GM12878 (cell line): ENCODE data around the gene ZC3H15. TPM values are rescaled to one million over a fixed set of nuclear protein-coding genes. Genes with fewer than 3 reads are reported as not detected.

Source experiments
- ATAC-seq: fragments of 200-7000 bp; cut with Tn5 transposase; 3 replicates; pipeline ENCODE4 v1.9.1; 2020; ENCODE audit warnings: mild to moderate bottlenecking, moderate library complexity
- BruUV-seq: library from RNA; stranded (reverse); fragments of 400-500 nt; replicated peaks from 2 replicates; lab custom pipeline; 2021; lab: Mats Ljungman, UMichigan
- CTCF ChIA-PET: fragments of 300-600 bp; sonication (Branson Sonifier 250); formaldehyde crosslinking; extraction: SDS; loops from one replicate; lab custom pipeline; 2021; ENCODE audit warnings: inconsistent platforms; lab: Yijun Ruan, JAX
- POLR2A ChIA-PET: fragments of 350-600 bp; formaldehyde crosslinking; extraction: SDS; loops from one replicate; lab custom pipeline; 2021; ENCODE audit warnings: inconsistent platforms; lab: Charles Lee
- RAD21 ChIA-PET: fragments of 300-600 bp; sonication (Branson Sonifier 250); formaldehyde crosslinking; loops from one replicate; lab custom pipeline; 2023; ENCODE audit warnings: antibody characterized with exemption; ENCODE audit not compliant: unreplicated experiment; lab: Charles Lee
- SMC1A ChIA-PET: fragments of 300-600 bp; sonication (Branson Sonifier 250); formaldehyde crosslinking; loops from one replicate; lab custom pipeline; 2023; ENCODE audit not compliant: unreplicated experiment, uncharacterized antibody; lab: Charles Lee
- DNase-seq: peaks from one replicate; pipeline ENCODE4 v3.0.0-alpha.2; 2011; ENCODE audit warnings: low read depth, low spot score
- FAIRE-seq: peaks from 3 replicates; lab custom pipeline; 2011; peaks lifted over from hg19 to GRCh38; lab: Jason Lieb, UNC
- H2AFZ ChIP-seq: 2 replicates; pipeline ENCODE4 v1.6.0; 2011; ENCODE audit warnings: low read depth, low read length, control low read depth; ENCODE audit not compliant: control insufficient read depth
- H3K27ac ChIP-seq: 2 replicates; pipeline ENCODE4 v1.5.1; 2011; ENCODE audit warnings: control low read depth; ENCODE audit not compliant: control insufficient read depth, insufficient read depth
- H3K27me3 ChIP-seq, 2 experiments: replicated peaks in 1 of 2; 2 replicates each; pipeline versions ENCODE4 v1.6.0 to v1.6.1; 2011; ENCODE audit warnings: low read length in 1 of 2; ENCODE audit not compliant: control insufficient read depth in 2 of 2, insufficient read depth in 2 of 2
- H3K36me3 ChIP-seq, 2 experiments: 2 replicates each; pipeline ENCODE4 v1.5.1; 2011; ENCODE audit warnings: low read length in 1 of 2; ENCODE audit not compliant: control insufficient read depth in 2 of 2, insufficient read depth in 2 of 2
- H3K4me1 ChIP-seq: 2 replicates; pipeline ENCODE4 v1.6.1; 2011; ENCODE audit warnings: mild to moderate bottlenecking, low read length, moderate library complexity, mixed read lengths; ENCODE audit not compliant: control insufficient read depth, insufficient read depth
- H3K4me2 ChIP-seq: 2 replicates; pipeline ENCODE4 v1.6.0; 2011; ENCODE audit warnings: control low read depth; ENCODE audit not compliant: control insufficient read depth, insufficient read depth
- H3K4me3 ChIP-seq: fragments of 200-600 bp; sonication (generic); 2 replicates; pipeline ENCODE4 v1.5.1; 2016
- H3K79me2 ChIP-seq: 2 replicates; pipeline ENCODE4 v1.6.0; 2011; ENCODE audit warnings: low read length; ENCODE audit not compliant: control insufficient read depth, insufficient read depth
- H3K9ac ChIP-seq: 2 replicates; pipeline ENCODE4 v1.8.0; 2011; ENCODE audit warnings: low read length, control low read depth, mixed read lengths; ENCODE audit not compliant: control insufficient read depth, insufficient read depth
- H3K9me3 ChIP-seq: replicated peaks from 3 replicates; pipeline ENCODE4 v1.5.1; 2011; ENCODE audit warnings: mild to moderate bottlenecking, low read length; ENCODE audit not compliant: control insufficient read depth, insufficient read depth
- H4K20me1 ChIP-seq: 2 replicates; pipeline ENCODE4 v1.6.0; 2011; ENCODE audit not compliant: control insufficient read depth, insufficient read depth
- ASH2L ChIP-seq: fragments of 300-600, 200-600 bp; sonication (generic); IDR thresholded peaks from 2 replicates; pipeline ENCODE4 v1.6.1; 2017; ENCODE audit warnings: low read depth, mild to moderate bottlenecking, borderline replicate concordance
- JUND ChIP-seq: IDR thresholded peaks from 2 replicates; pipeline ENCODE4 v1.6.1; 2012; ENCODE audit warnings: low read depth, mild to moderate bottlenecking, low read length, improper control_type of control experiment, moderate library complexity
- NR2C1 ChIP-seq: fragments of 450-650 bp; IDR thresholded peaks from 2 replicates; pipeline ENCODE4 v1.6.1; 2017; ENCODE audit warnings: antibody characterized with exemption, mild to moderate bottlenecking, moderate library complexity
- NR2C2 ChIP-seq: IDR thresholded peaks from 2 replicates; pipeline ENCODE4 v1.6.1; 2011; ENCODE audit warnings: borderline replicate concordance, low read depth; ENCODE audit not compliant: control insufficient read depth, insufficient read length
- NR2F1 ChIP-seq: fragments of 450-650 bp; conservative IDR thresholded peaks from 2 replicates; pipeline ENCODE4 v1.6.1; 2017; ENCODE audit warnings: mild to moderate bottlenecking
- SIX5 ChIP-seq: IDR thresholded peaks from 2 replicates; pipeline ENCODE4 v1.6.1; 2011; ENCODE audit warnings: mild to moderate bottlenecking, low read depth, low read length, moderate library complexity; ENCODE audit not compliant: severe bottlenecking
- ZNF622 ChIP-seq: fragments of 450-650 bp; IDR thresholded peaks from 2 replicates; pipeline ENCODE4 v1.6.1; 2017; ENCODE audit warnings: mild to moderate bottlenecking, inconsistent platforms
- in situ Hi-C: fragments of 300-500 bp; cut with MboI; formaldehyde crosslinking; loops from 9 replicates; pipeline ENCODE4 v1.14.3; 2018; ENCODE audit warnings: mixed read lengths
- intact Hi-C: fragments of 100-400 bp; cut with micrococcal nuclease; formaldehyde crosslinking; loops from one replicate; pipeline ENCODE4 v1.14.2; 2022; ENCODE audit not compliant: unreplicated experiment
- polyA plus RNA-seq, 11 experiments: library from polyadenylated mRNA; depleted of rRNA in 4 of 11; unstranded in 6 of 11; stranded (reverse) in 5 of 11; fragments of >200 nt; fragmentation: Nextera tagmentation in 4 of 11; fragmentation: Illumina TruSeq in 1 of 11; extraction: Ambion mirVana in 4 of 11; extraction: Trizol in 1 of 11; gene quantifications; 1 replicate in 1 of 11; 2 replicates in 10 of 11; pipeline versions ENCODE4 v1.2.1 to v1.2.3, GENCODE V29; 2011 to 2016; ENCODE audit warnings: inconsistent platforms in 2 of 11, missing spikeins in 2 of 11, low read depth in 1 of 11
- total RNA-seq, 4 experiments: library from RNA; depleted of rRNA in 3 of 4; stranded (reverse); fragments of >200 nt in 3 of 4; fragmentation: Illumina TruSeq in 1 of 4; extraction: Trizol in 1 of 4; gene quantifications; 2 replicates each; pipeline versions ENCODE4 v1.2.1 to v1.2.3, GENCODE V29; 2013 to 2021
- TF ChIP-seq, protein P1 (sequence below): fragments of 450-650 bp; IDR thresholded peaks from 2 replicates; pipeline ENCODE4 v1.6.1; 2014; ENCODE audit warnings: mild to moderate bottlenecking
- TF ChIP-seq, protein P2 (sequence below): fragments of 450-650 bp; IDR thresholded peaks from 2 replicates; pipeline ENCODE4 v1.6.1; 2017; ENCODE audit warnings: mild to moderate bottlenecking, moderate library complexity
- TF ChIP-seq, protein P3 (sequence below): IDR thresholded peaks from 2 replicates; pipeline ENCODE4 v1.6.1; 2011; ENCODE audit warnings: low read depth, low read length, improper control_type of control experiment, borderline replicate concordance

Gene ZC3H15
- total and polyA plus RNA-seq, 10 of the 15 experiments (the other 5 are each of a cell fraction or from before 2014, with no cell fraction given), result 51.5 to 152 (median 123) TPM

DNA sequence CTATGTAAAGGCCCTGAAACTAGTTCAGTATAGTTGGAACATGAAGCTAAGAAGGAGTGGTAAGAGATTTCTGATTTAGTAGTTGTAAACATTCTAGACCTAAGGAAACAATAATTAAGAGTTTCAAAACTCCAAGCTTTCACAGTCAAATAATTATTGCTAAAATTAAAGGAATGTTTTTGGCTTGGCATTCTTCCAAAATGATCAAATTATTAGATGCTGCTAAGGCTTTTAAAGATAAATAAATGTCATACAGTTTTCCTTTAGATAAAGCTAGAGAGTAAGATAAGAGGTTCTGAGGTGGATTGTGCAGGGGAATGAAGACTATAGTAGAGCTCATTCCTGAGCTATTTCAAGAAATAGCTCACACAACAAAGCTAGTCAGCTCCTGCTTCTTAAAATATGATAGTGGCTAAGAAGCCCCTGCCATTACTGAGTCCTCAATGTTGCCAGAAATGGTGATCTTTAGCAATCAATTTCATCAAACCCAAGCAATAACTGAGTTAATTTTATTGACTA, 45.3 kb downstream of the ZC3H15 start:
- Histone ChIP-seq H3K9me3 (no peaks in the 10 kb centered on the region; the same call in 2 of the 3 replicates), H3K4me2 (no peak overlapping the region), H3K27me3 (no peaks in the 10 kb centered on the region), H3K9ac (no peak overlapping the region), H3K4me1 (no peaks in the 10 kb centered on the region), H3K27ac (no peak overlapping the region), H3K36me3 (no peaks in the 10 kb centered on the region), H3K79me2 (no peaks in the 10 kb centered on the region), H3K4me3 (no peak overlapping the region), H2AFZ (no peak overlapping the region)
- ATAC-seq (no peak), FAIRE-seq (no peak), DNase-seq (no peak)
- RAD21 ChIA-PET, result interaction anchor here (1.0 kb wide), 1 partner anchor 109 kb away, joined by 3 read pairs; no protein-coding TSS in a partner anchor
- CTCF ChIA-PET, result interaction anchor here (0.7 kb wide), 1 partner anchor 27 kb away, joined by 3 read pairs; no protein-coding TSS in a partner anchor
- POLR2A ChIA-PET, result interaction anchor here (0.5 kb wide), 1 partner anchor 1890 kb away, joined by 3 read pairs; no protein-coding TSS in a partner anchor
- in situ Hi-C loops, result no loop called here
- intact Hi-C loops, result no loop called here
- TF ChIP-seq NR2C2 (no peak), ASH2L (no peak), NR2C1 (no peak), SIX5 (no peak), ZNF622 (no peak), JUND (no peak), NR2F1 (no peak)
- TF ChIP-seq, protein P1, sequence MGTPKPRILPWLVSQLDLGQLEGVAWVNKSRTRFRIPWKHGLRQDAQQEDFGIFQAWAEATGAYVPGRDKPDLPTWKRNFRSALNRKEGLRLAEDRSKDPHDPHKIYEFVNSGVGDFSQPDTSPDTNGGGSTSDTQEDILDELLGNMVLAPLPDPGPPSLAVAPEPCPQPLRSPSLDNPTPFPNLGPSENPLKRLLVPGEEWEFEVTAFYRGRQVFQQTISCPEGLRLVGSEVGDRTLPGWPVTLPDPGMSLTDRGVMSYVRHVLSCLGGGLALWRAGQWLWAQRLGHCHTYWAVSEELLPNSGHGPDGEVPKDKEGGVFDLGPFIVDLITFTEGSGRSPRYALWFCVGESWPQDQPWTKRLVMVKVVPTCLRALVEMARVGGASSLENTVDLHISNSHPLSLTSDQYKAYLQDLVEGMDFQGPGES, result no peak
- TF ChIP-seq, protein P2, sequence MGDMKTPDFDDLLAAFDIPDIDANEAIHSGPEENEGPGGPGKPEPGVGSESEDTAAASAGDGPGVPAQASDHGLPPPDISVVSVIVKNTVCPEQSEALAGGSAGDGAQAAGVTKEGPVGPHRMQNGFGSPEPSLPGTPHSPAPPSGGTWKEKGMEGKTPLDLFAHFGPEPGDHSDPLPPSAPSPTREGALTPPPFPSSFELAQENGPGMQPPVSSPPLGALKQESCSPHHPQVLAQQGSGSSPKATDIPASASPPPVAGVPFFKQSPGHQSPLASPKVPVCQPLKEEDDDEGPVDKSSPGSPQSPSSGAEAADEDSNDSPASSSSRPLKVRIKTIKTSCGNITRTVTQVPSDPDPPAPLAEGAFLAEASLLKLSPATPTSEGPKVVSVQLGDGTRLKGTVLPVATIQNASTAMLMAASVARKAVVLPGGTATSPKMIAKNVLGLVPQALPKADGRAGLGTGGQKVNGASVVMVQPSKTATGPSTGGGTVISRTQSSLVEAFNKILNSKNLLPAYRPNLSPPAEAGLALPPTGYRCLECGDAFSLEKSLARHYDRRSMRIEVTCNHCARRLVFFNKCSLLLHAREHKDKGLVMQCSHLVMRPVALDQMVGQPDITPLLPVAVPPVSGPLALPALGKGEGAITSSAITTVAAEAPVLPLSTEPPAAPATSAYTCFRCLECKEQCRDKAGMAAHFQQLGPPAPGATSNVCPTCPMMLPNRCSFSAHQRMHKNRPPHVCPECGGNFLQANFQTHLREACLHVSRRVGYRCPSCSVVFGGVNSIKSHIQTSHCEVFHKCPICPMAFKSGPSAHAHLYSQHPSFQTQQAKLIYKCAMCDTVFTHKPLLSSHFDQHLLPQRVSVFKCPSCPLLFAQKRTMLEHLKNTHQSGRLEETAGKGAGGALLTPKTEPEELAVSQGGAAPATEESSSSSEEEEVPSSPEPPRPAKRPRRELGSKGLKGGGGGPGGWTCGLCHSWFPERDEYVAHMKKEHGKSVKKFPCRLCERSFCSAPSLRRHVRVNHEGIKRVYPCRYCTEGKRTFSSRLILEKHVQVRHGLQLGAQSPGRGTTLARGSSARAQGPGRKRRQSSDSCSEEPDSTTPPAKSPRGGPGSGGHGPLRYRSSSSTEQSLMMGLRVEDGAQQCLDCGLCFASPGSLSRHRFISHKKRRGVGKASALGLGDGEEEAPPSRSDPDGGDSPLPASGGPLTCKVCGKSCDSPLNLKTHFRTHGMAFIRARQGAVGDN, result no peak
- TF ChIP-seq, protein P3, sequence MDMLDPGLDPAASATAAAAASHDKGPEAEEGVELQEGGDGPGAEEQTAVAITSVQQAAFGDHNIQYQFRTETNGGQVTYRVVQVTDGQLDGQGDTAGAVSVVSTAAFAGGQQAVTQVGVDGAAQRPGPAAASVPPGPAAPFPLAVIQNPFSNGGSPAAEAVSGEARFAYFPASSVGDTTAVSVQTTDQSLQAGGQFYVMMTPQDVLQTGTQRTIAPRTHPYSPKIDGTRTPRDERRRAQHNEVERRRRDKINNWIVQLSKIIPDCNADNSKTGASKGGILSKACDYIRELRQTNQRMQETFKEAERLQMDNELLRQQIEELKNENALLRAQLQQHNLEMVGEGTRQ, result no peak
- TF ChIP-seq, all 136 proteins: peak for 0
- no peaks in the 10 kb centered on the region for H4K20me1 ChIP-seq
- SMC1A ChIA-PET, result interaction anchor here (1.0 kb wide), 1 partner anchor 26 kb away, joined by 3 read pairs; no protein-coding TSS in a partner anchor
- no TSS peak for BruUV-seq
